ENCODE measurements around the gene ARHGAP15.

The ARHGAP15 gene

GRCh38 chr2:143732871-143733270 lies 603.7 kb downstream of the ARHGAP15 start:
- no peak for DNase-seq (ENCODE audit: extremely low spot score)
- POLR2A ChIA-PET = no interaction called here
- CTCF ChIA-PET = no interaction called here
- TF ChIP-seq CTBP1 (IDR thresholded peaks at IDR 0.05; ENCODE audit: borderline replicate concordance) = no peak
- no peak for TF ChIP-seq ELF4 (IDR thresholded peaks at IDR 0.05)
- TF ChIP-seq FOXA1 (IDR thresholded peaks at IDR 0.05) = no peak
- no peak for TF ChIP-seq TARDBP (IDR thresholded peaks at IDR 0.05)
- no peak for TF ChIP-seq SP1 (IDR thresholded peaks at IDR 0.05)
- no peak for TF ChIP-seq LEF1 (IDR thresholded peaks at IDR 0.05; ENCODE audit: borderline replicate concordance)
- TF ChIP-seq NFRKB (IDR thresholded peaks at IDR 0.05) = no peak
- no peak for TF ChIP-seq SUZ12 (IDR thresholded peaks at IDR 0.05)
- no peak for TF ChIP-seq FOXK2 (IDR thresholded peaks at IDR 0.05)
- no peak for TF ChIP-seq HDGF (IDR thresholded peaks at IDR 0.05; ENCODE audit: borderline replicate concordance)
- no peak for TF ChIP-seq ZNF384 (IDR thresholded peaks at IDR 0.05)
- no peak for TF ChIP-seq PKNOX1 (IDR thresholded peaks at IDR 0.05)
- TF ChIP-seq ARNT (IDR thresholded peaks at IDR 0.05) = no peak
- TF ChIP-seq FOXM1 (IDR thresholded peaks at IDR 0.05; ENCODE audit: borderline replicate concordance) = no peak

GRCh38 chr2:143734507-143734906 lies 605.3 kb downstream of the ARHGAP15 start:
- no peak for TF ChIP-seq SUZ12 (IDR thresholded peaks at IDR 0.05)
- no peak for TF ChIP-seq FOXK2 (IDR thresholded peaks at IDR 0.05)
- no peak for TF ChIP-seq PKNOX1 (IDR thresholded peaks at IDR 0.05)
- TF ChIP-seq LEF1 (IDR thresholded peaks at IDR 0.05; ENCODE audit: borderline replicate concordance) = no peak
- no peak for TF ChIP-seq NFRKB (IDR thresholded peaks at IDR 0.05)
- no peak for TF ChIP-seq SP1 (IDR thresholded peaks at IDR 0.05)
- TF ChIP-seq ZNF384 (IDR thresholded peaks at IDR 0.05) = no peak
- no peak for TF ChIP-seq BHLHE40 (IDR thresholded peaks at IDR 0.05; ENCODE audit: borderline replicate concordance)
- TF ChIP-seq FOXA1 (IDR thresholded peaks at IDR 0.05) = no peak
- TF ChIP-seq ELF4 (IDR thresholded peaks at IDR 0.05) = no peak
- TF ChIP-seq CTBP1 (IDR thresholded peaks at IDR 0.05; ENCODE audit: borderline replicate concordance) = no peak
- POLR2A ChIA-PET = no interaction called here
- DNase-seq (ENCODE audit: extremely low spot score) = no peak
- CTCF ChIA-PET = no interaction called here

GRCh38 chr2:143736904-143737303 lies 607.7 kb downstream of the ARHGAP15 start:
- DNase-seq (ENCODE audit: extremely low spot score) = no peak
- ChIA-PET POLR2A (no interaction called here), CTCF (interaction anchor here (0.8 kb wide), 1 partner anchor 576 kb away, joined by 3 read pairs; no protein-coding TSS in a partner anchor)
- TF ChIP-seq TARDBP (IDR thresholded peaks at IDR 0.05) = no peak

GRCh38 chr2:143740431-143740830 lies 611.2 kb downstream of the ARHGAP15 start:
- TF ChIP-seq PKNOX1 (IDR thresholded peaks at IDR 0.05) = no peak
- no peak for TF ChIP-seq FOXM1 (IDR thresholded peaks at IDR 0.05; ENCODE audit: borderline replicate concordance)
- no peak for TF ChIP-seq SUZ12 (IDR thresholded peaks at IDR 0.05)
- TF ChIP-seq TARDBP (IDR thresholded peaks at IDR 0.05) = no peak
- no peak for TF ChIP-seq FOXK2 (IDR thresholded peaks at IDR 0.05)
- no peak for TF ChIP-seq L3MBTL2 (conservative IDR thresholded peaks at IDR 0.05)
- TF ChIP-seq FOXA1 (IDR thresholded peaks at IDR 0.05) = no peak
- TF ChIP-seq CTBP1 (IDR thresholded peaks at IDR 0.05; ENCODE audit: borderline replicate concordance) = no peak
- TF ChIP-seq ZNF384 (IDR thresholded peaks at IDR 0.05) = no peak
- TF ChIP-seq BHLHE40 (IDR thresholded peaks at IDR 0.05; ENCODE audit: borderline replicate concordance) = no peak
- TF ChIP-seq ARNT (IDR thresholded peaks at IDR 0.05) = no peak
- no peak for TF ChIP-seq HDGF (IDR thresholded peaks at IDR 0.05; ENCODE audit: borderline replicate concordance)
- no peak for TF ChIP-seq ELF4 (IDR thresholded peaks at IDR 0.05)
- TF ChIP-seq NFRKB (IDR thresholded peaks at IDR 0.05) = no peak
- no peak for TF ChIP-seq SP1 (IDR thresholded peaks at IDR 0.05)
- no peak for TF ChIP-seq LEF1 (IDR thresholded peaks at IDR 0.05; ENCODE audit: borderline replicate concordance)
- ChIA-PET CTCF (no interaction called here), POLR2A (no interaction called here)
- no peak for DNase-seq (ENCODE audit: extremely low spot score)

- POLR2A ChIA-PET = no interaction called here
- CTCF ChIA-PET = interaction anchor here (1.2 kb wide), 1 partner anchor 23 kb away, joined by 3 read pairs; no protein-coding TSS in a partner anchor
- TF ChIP-seq ZNF384 (IDR thresholded peaks at IDR 0.05) (no peak), ARNT (IDR thresholded peaks at IDR 0.05) (no peak), LEF1 (IDR thresholded peaks at IDR 0.05; ENCODE audit: borderline replicate concordance) (no peak), ELF4 (IDR thresholded peaks at IDR 0.05) (no peak), L3MBTL2 (conservative IDR thresholded peaks at IDR 0.05) (no peak), FOXK2 (IDR thresholded peaks at IDR 0.05) (no peak), SP1 (IDR thresholded peaks at IDR 0.05) (no peak), PKNOX1 (IDR thresholded peaks at IDR 0.05) (no peak), NFRKB (IDR thresholded peaks at IDR 0.05) (no peak), BHLHE40 (IDR thresholded peaks at IDR 0.05; ENCODE audit: borderline replicate concordance) (no peak), HDGF (IDR thresholded peaks at IDR 0.05; ENCODE audit: borderline replicate concordance) (no peak), CTBP1 (IDR thresholded peaks at IDR 0.05; ENCODE audit: borderline replicate concordance) (no peak), TARDBP (IDR thresholded peaks at IDR 0.05) (no peak), FOXA1 (IDR thresholded peaks at IDR 0.05) (no peak), SUZ12 (IDR thresholded peaks at IDR 0.05) (no peak), FOXM1 (IDR thresholded peaks at IDR 0.05; ENCODE audit: borderline replicate concordance) (no peak)
- DNase-seq (ENCODE audit: extremely low spot score) = no peak
Measured at GRCh38 chr2:143741205-143741604, 612.0 kb downstream of the ARHGAP15 start.

GRCh38 chr2:143742581-143742980 lies 613.4 kb downstream of the ARHGAP15 start:
- POLR2A ChIA-PET = no interaction called here
- DNase-seq (ENCODE audit: extremely low spot score) = no peak
- CTCF ChIA-PET = no interaction called here
- no peak for TF ChIP-seq PKNOX1 (IDR thresholded peaks at IDR 0.05)
- TF ChIP-seq FOXM1 (IDR thresholded peaks at IDR 0.05; ENCODE audit: borderline replicate concordance) = no peak
- no peak for TF ChIP-seq NFRKB (IDR thresholded peaks at IDR 0.05)
- TF ChIP-seq ZNF384 (IDR thresholded peaks at IDR 0.05) = no peak
- no peak for TF ChIP-seq LEF1 (IDR thresholded peaks at IDR 0.05; ENCODE audit: borderline replicate concordance)
- no peak for TF ChIP-seq SP1 (IDR thresholded peaks at IDR 0.05)
- no peak for TF ChIP-seq CTBP1 (IDR thresholded peaks at IDR 0.05; ENCODE audit: borderline replicate concordance)
- TF ChIP-seq BHLHE40 (IDR thresholded peaks at IDR 0.05; ENCODE audit: borderline replicate concordance) = no peak
- no peak for TF ChIP-seq SUZ12 (IDR thresholded peaks at IDR 0.05)
- TF ChIP-seq ARNT (IDR thresholded peaks at IDR 0.05) = no peak
- no peak for TF ChIP-seq HDGF (IDR thresholded peaks at IDR 0.05; ENCODE audit: borderline replicate concordance)
- TF ChIP-seq ELF4 (IDR thresholded peaks at IDR 0.05) = no peak
- no peak for TF ChIP-seq TARDBP (IDR thresholded peaks at IDR 0.05)
- TF ChIP-seq FOXA1 (IDR thresholded peaks at IDR 0.05) = no peak
- TF ChIP-seq L3MBTL2 (conservative IDR thresholded peaks at IDR 0.05) = no peak

Data from HEK293T (cell line).